GM23248 (cell line): Measurements from ENCODE around the gene PRKCB. TPM values are rescaled to one million over a fixed set of nuclear protein-coding genes. Genes with fewer than 3 reads are reported as not detected.

Experiments used
- DNase-seq: peaks from one replicate; pipeline ENCODE4 v3.0.0-alpha.2; 2015
- H2AFZ ChIP-seq: fragments of 200-600 bp; sonication (generic); 2 replicates; pipeline ENCODE4 v1.6.1; 2016; ENCODE audit warnings: antibody characterized with exemption
- H3F3A ChIP-seq: fragments of 200-600 bp; sonication (generic); 2 replicates; pipeline ENCODE4 v1.6.1; 2016; ENCODE audit warnings: mild to moderate bottlenecking, antibody characterized with exemption, mixed run types; ENCODE audit not compliant: insufficient read depth
- H3K27ac ChIP-seq: fragments of 200-600 bp; sonication (generic); 2 replicates; pipeline ENCODE4 v1.5.1; 2016; ENCODE audit warnings: mild to moderate bottlenecking
- H3K27me3 ChIP-seq: fragments of 200-600 bp; sonication (generic); replicated peaks from 2 replicates; pipeline ENCODE4 v1.6.1; 2016; ENCODE audit warnings: mild to moderate bottlenecking; ENCODE audit not compliant: insufficient read depth
- H3K36me3 ChIP-seq: fragments of 200-600 bp; sonication (generic); 2 replicates; pipeline ENCODE4 v1.6.1; 2016; ENCODE audit warnings: low read depth, mild to moderate bottlenecking
- H3K4me1 ChIP-seq: fragments of 200-600 bp; sonication (generic); 2 replicates; pipeline ENCODE4 v1.6.1; 2016; ENCODE audit warnings: mild to moderate bottlenecking; ENCODE audit not compliant: insufficient read depth
- H3K4me2 ChIP-seq: fragments of 200-600 bp; sonication (generic); one replicate; pipeline ENCODE4 v1.6.1; 2016; ENCODE audit warnings: mild to moderate bottlenecking; ENCODE audit not compliant: unreplicated experiment
- H3K4me3 ChIP-seq: fragments of 200-600 bp; sonication (generic); 2 replicates; pipeline ENCODE4 v1.5.1; 2016; ENCODE audit warnings: mild to moderate bottlenecking
- H3K79me2 ChIP-seq: fragments of 200-600 bp; sonication (generic); 2 replicates; pipeline ENCODE4 v1.6.1; 2016; ENCODE audit warnings: mild to moderate bottlenecking; ENCODE audit not compliant: insufficient read depth
- H3K9ac ChIP-seq: fragments of 200-600 bp; sonication (generic); 2 replicates; pipeline ENCODE4 v1.6.1; 2016; ENCODE audit warnings: mild to moderate bottlenecking
- H3K9me2 ChIP-seq: fragments of 200-600 bp; sonication (generic); 2 replicates; pipeline ENCODE4 v1.6.1; 2016; ENCODE audit warnings: mixed run types, mild to moderate bottlenecking, moderate library complexity; ENCODE audit not compliant: insufficient read depth
- H3K9me3 ChIP-seq: fragments of 200-600 bp; sonication (generic); one replicate; pipeline ENCODE4 v1.6.1; 2017; ENCODE audit warnings: low read depth
- H4K20me1 ChIP-seq: fragments of 200-600 bp; sonication (generic); 2 replicates; pipeline ENCODE4 v1.6.0; 2016; ENCODE audit not compliant: insufficient read depth
- EZH2 ChIP-seq: fragments of 200-600 bp; sonication (generic); IDR thresholded peaks from 2 replicates; pipeline ENCODE4 v1.6.1; 2018; ENCODE audit warnings: antibody characterized with exemption, mild to moderate bottlenecking; ENCODE audit not compliant: insufficient read depth, poor library complexity, severe bottlenecking
- EZH2phosphoT487 ChIP-seq: fragments of 200-600 bp; sonication (generic); IDR thresholded peaks from 2 replicates; pipeline ENCODE4 v1.6.1; 2018; ENCODE audit warnings: antibody characterized with exemption, moderate library complexity, mild to moderate bottlenecking, low read depth; ENCODE audit not compliant: insufficient read depth
- WGBS, 2 experiments: methylation state at CpG; one replicate each; pipeline ENCODE4 v1.1.6; 2015 to 2017; ENCODE audit warnings: low lambda C conversion rate in 2 of 2, low coverage in 1 of 2; ENCODE audit errors: missing lambda C conversion rate in 2 of 2; 5-methylcytosine and 5-hydroxymethylcytosine counted together
- in situ Hi-C: fragments of 300-500 bp; cut with MboI; formaldehyde crosslinking; loops from 2 replicates; pipeline ENCODE4 v1.15.0; 2020
- polyA plus RNA-seq: library from polyadenylated mRNA; unstranded; fragments of >200 nt; fragmentation: Nextera tagmentation; extraction: Ambion mirVana; gene quantifications from 2 replicates; pipeline ENCODE4 v1.2.1, GENCODE V29; 2016
- total RNA-seq: library from RNA; depleted of rRNA; stranded (reverse); fragments of >200 nt; shearing (Covaris generic); gene quantifications from 2 replicates; pipeline ENCODE4 v1.2.3, GENCODE V29; 2014

Gene PRKCB
- total and polyA plus RNA-seq, 2 experiments from 2014 or later: not detected

GRCh38 chr16:24036614-24037013, 200.8 kb downstream of the PRKCB start:
- 3% methylated on average over 8 of the region's 8 CpGs for WGBS, 2 experiments
- Histone ChIP-seq H3K27me3 (no peaks in the 10 kb centered on the region), H3K79me2 (no peaks in the 10 kb centered on the region), H4K20me1 (no peaks in the 10 kb centered on the region), H2AFZ (no peak overlapping the region), H3F3A (no peaks in the 10 kb centered on the region), H3K4me2 (no peak overlapping the region), H3K4me3 (no peak overlapping the region), H3K4me1 (no peaks in the 10 kb centered on the region), H3K9me2 (no peaks in the 10 kb centered on the region), H3K36me3 (no peaks in the 10 kb centered on the region), H3K9me3 (no peaks in the 10 kb centered on the region), H3K27ac (no peak overlapping the region), H3K9ac (no peak overlapping the region)
- TF ChIP-seq EZH2 (no peak), EZH2phosphoT487 (no peak)
- in situ Hi-C loops: no loop called here
- peak; percentile 70 for DNase-seq

- Histone ChIP-seq H3K9me2 (no peaks in the 10 kb centered on the region), H3K79me2 (no peaks in the 10 kb centered on the region), H3K27me3 (no peaks in the 10 kb centered on the region), H3K4me3 (no peak overlapping the region), H2AFZ (no peak overlapping the region), H3K9me3 (no peaks in the 10 kb centered on the region), H4K20me1 (no peaks in the 10 kb centered on the region), H3K4me1 (no peaks in the 10 kb centered on the region), H3F3A (no peaks in the 10 kb centered on the region), H3K27ac (no peak overlapping the region), H3K4me2 (no peak overlapping the region), H3K9ac (no peak overlapping the region), H3K36me3 (no peaks in the 10 kb centered on the region)
- TF ChIP-seq EZH2 (no peak), EZH2phosphoT487 (no peak)
- in situ Hi-C loops: no loop called here
- no peak for DNase-seq
- 47 to 63% methylated on average over 3 of the region's 3 CpGs for WGBS, 2 experiments
Measured at GRCh38 chr16:24037335-24037734, 201.6 kb downstream of the PRKCB start.

GRCh38 chr16:24041834-24042631, 206.2 kb downstream of the PRKCB start:
- WGBS, 2 experiments: 26% methylated on average over 11 of the region's 11 CpGs

GRCh38 chr16:24044467-24044866, 208.7 kb downstream of the PRKCB start:
- no peaks in the 10 kb centered on the region for H3K36me3 ChIP-seq
- H3K9me2 ChIP-seq: no peaks in the 10 kb centered on the region
- TF ChIP-seq EZH2: no peak
- TF ChIP-seq EZH2phosphoT487: no peak
- no peaks in the 10 kb centered on the region for H3K79me2 ChIP-seq
- no peak overlapping the region for H3K27ac ChIP-seq
- H4K20me1 ChIP-seq: no peaks in the 10 kb centered on the region
- no peaks in the 10 kb centered on the region for H3K4me1 ChIP-seq
- in situ Hi-C loops: loop anchor here (10.0 kb wide), 1 partner anchor 460 kb away; no protein-coding TSS in a partner anchor
- no peaks in the 10 kb centered on the region for H3K9me3 ChIP-seq
- no peak overlapping the region for H2AFZ ChIP-seq
- 52 to 61% methylated on average over 2 of the region's 2 CpGs for WGBS, 2 experiments
- H3K27me3 ChIP-seq: no peaks in the 10 kb centered on the region
- no peak overlapping the region for H3K9ac ChIP-seq
- no peak for DNase-seq
- H3K4me3 ChIP-seq: no peak overlapping the region
- H3K4me2 ChIP-seq: no peak overlapping the region
- no peaks in the 10 kb centered on the region for H3F3A ChIP-seq

More at GRCh38 chr16:24041834-24042631, 206.2 kb downstream of the PRKCB start:
- TF ChIP-seq EZH2 (no peak), EZH2phosphoT487 (no peak)
- Histone ChIP-seq H3K9me3 (no peaks in the 10 kb centered on the region), H3K9ac (no peak overlapping the region), H3K9me2 (no peaks in the 10 kb centered on the region), H3K4me2 (no peak overlapping the region), H3K36me3 (no peaks in the 10 kb centered on the region), H3K4me3 (no peak overlapping the region), H3K27me3 (no peaks in the 10 kb centered on the region), H4K20me1 (no peaks in the 10 kb centered on the region), H2AFZ (no peak overlapping the region), H3K27ac (no peak overlapping the region), H3K79me2 (no peaks in the 10 kb centered on the region), H3F3A (no peaks in the 10 kb centered on the region), H3K4me1 (no peaks in the 10 kb centered on the region)
- in situ Hi-C loops: loop anchor here (10.0 kb wide), 1 partner anchor 463 kb away; no protein-coding TSS in a partner anchor
- peak; percentile 80 for DNase-seq
